Panc1 (cell line): ENCODE measurements around the gene EVI2A. TPM values are rescaled to one million over a fixed set of nuclear protein-coding genes. Genes with fewer than 3 reads are reported as not detected.
A peak's percentile ranks its signal among the peaks of the same experiment; 100 is the strongest.

Experiments
- ATAC-seq: fragments of 200-7000 bp; cut with Tn5 transposase; 2 replicates; pipeline ENCODE4 v1.9.1; 2020; ENCODE audit warnings: mild to moderate bottlenecking, moderate library complexity
- BruUV-seq: library from RNA; stranded (reverse); fragments of 400-500 nt; replicated peaks from 2 replicates; lab custom pipeline; 2021; lab: Mats Ljungman, UMichigan
- CTCF ChIA-PET: fragments of 300-600 bp; sonication (Branson Sonifier 250); formaldehyde crosslinking; loops from one replicate; lab custom pipeline; 2022; ENCODE audit warnings: antibody characterized with exemption; lab: Charles Lee
- POLR2A ChIA-PET: fragments of 300-600 bp; sonication (Branson Sonifier 250); formaldehyde crosslinking; loops from one replicate; lab custom pipeline; 2022; ENCODE audit warnings: antibody characterized with exemption; lab: Charles Lee
- DNase-seq: peaks from one replicate; pipeline ENCODE4 v3.0.0-alpha.2; 2010; ENCODE audit warnings: low read depth, low spot score
- H3K27ac ChIP-seq: 2 replicates; pipeline ENCODE4 v1.5.1; 2011; ENCODE audit warnings: mild to moderate bottlenecking, low read length, inconsistent platforms
- H3K27me3 ChIP-seq: fragments of 200-500 bp; sonication (Bioruptor generic); 2 replicates; pipeline ENCODE4 v1.6.0; 2014; ENCODE audit warnings: low read length, inconsistent platforms; ENCODE audit not compliant: control insufficient read depth, insufficient read depth
- H3K36me3 ChIP-seq: fragments of 200-500 bp; sonication (Bioruptor generic); 2 replicates; pipeline ENCODE4 v1.5.1; 2014; ENCODE audit warnings: inconsistent platforms, mild to moderate bottlenecking, low read length, moderate library complexity; ENCODE audit not compliant: control insufficient read depth, insufficient read depth
- H3K4me1 ChIP-seq: 2 replicates; pipeline ENCODE4 v1.5.1; 2011; ENCODE audit warnings: inconsistent platforms, mild to moderate bottlenecking, low read length, moderate library complexity; ENCODE audit not compliant: control insufficient read depth, insufficient read depth
- H3K4me3 ChIP-seq, 2 experiments: 2 replicates each; pipeline ENCODE4 v1.5.1; 2011 to 2012; ENCODE audit warnings: low read depth in 2 of 2, low read length in 2 of 2, mild to moderate bottlenecking in 2 of 2, inconsistent platforms in 1 of 2, moderate library complexity in 1 of 2
- H3K9me3 ChIP-seq: fragments of 200-500 bp; sonication (Bioruptor generic); 2 replicates; pipeline ENCODE4 v1.5.1; 2014; ENCODE audit warnings: low read depth, mild to moderate bottlenecking, inconsistent platforms, low read length, moderate library complexity; ENCODE audit not compliant: control insufficient read depth, insufficient read depth
- POLR2AphosphoS5 ChIP-seq: IDR thresholded peaks from 2 replicates; pipeline ENCODE4 v1.6.1; 2012; ENCODE audit warnings: mild to moderate bottlenecking, low read depth, low read length, moderate library complexity
- SIN3A ChIP-seq: IDR thresholded peaks from 2 replicates; pipeline ENCODE4 v1.6.1; 2012; ENCODE audit warnings: low read depth, mild to moderate bottlenecking, low read length, moderate library complexity, borderline replicate concordance; ENCODE audit not compliant: insufficient read depth
- TCF7L2 ChIP-seq: IDR thresholded peaks from 2 replicates; pipeline ENCODE4 v1.6.1; 2011; ENCODE audit warnings: mild to moderate bottlenecking, low read depth, low read length, inconsistent platforms
- in situ Hi-C: cut with HindIII; loops from 2 replicates; pipeline ENCODE4 v1.10.0; 2016; ENCODE audit warnings: low sequenced_read_pairs, low pct_unique_long_range_greater_than_20kb
- intact Hi-C: fragments of 100-400 bp; cut with micrococcal nuclease; formaldehyde crosslinking; loops from one replicate; pipeline ENCODE4 v1.10.0; 2022; ENCODE audit not compliant: unreplicated experiment
- total RNA-seq: library from RNA; stranded (reverse); gene quantifications from one replicate; pipeline ENCODE4 v1.2.1, GENCODE V29; 2021; ENCODE audit not compliant: unreplicated experiment
- TF ChIP-seq, protein P1 (sequence below), 2 experiments: IDR thresholded peaks; 2 replicates each; pipeline ENCODE4 v1.6.1; 2011 to 2012; ENCODE audit warnings: low read depth in 2 of 2, control low read depth in 1 of 2, low read length in 1 of 2, mild to moderate bottlenecking in 1 of 2, moderate library complexity in 1 of 2; ENCODE audit not compliant: insufficient read depth in 1 of 2
- TF ChIP-seq, protein P2 (sequence below): fragments of 450-650 bp; IDR thresholded peaks from 2 replicates; pipeline ENCODE4 v1.5.1; 2017; ENCODE audit warnings: mild to moderate bottlenecking

Gene EVI2A
- total RNA-seq, 1 experiment from 2014 or later = not detected

- H3K4me3 ChIP-seq = no peak overlapping the region
- TF ChIP-seq, protein P1, sequence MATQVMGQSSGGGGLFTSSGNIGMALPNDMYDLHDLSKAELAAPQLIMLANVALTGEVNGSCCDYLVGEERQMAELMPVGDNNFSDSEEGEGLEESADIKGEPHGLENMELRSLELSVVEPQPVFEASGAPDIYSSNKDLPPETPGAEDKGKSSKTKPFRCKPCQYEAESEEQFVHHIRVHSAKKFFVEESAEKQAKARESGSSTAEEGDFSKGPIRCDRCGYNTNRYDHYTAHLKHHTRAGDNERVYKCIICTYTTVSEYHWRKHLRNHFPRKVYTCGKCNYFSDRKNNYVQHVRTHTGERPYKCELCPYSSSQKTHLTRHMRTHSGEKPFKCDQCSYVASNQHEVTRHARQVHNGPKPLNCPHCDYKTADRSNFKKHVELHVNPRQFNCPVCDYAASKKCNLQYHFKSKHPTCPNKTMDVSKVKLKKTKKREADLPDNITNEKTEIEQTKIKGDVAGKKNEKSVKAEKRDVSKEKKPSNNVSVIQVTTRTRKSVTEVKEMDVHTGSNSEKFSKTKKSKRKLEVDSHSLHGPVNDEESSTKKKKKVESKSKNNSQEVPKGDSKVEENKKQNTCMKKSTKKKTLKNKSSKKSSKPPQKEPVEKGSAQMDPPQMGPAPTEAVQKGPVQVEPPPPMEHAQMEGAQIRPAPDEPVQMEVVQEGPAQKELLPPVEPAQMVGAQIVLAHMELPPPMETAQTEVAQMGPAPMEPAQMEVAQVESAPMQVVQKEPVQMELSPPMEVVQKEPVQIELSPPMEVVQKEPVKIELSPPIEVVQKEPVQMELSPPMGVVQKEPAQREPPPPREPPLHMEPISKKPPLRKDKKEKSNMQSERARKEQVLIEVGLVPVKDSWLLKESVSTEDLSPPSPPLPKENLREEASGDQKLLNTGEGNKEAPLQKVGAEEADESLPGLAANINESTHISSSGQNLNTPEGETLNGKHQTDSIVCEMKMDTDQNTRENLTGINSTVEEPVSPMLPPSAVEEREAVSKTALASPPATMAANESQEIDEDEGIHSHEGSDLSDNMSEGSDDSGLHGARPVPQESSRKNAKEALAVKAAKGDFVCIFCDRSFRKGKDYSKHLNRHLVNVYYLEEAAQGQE (IDR thresholded peaks at IDR 0.05; ENCODE audit: insufficient read depth in 1 of 2, low read depth in 2 of 2, low read length in 1 of 2) = no peak
- TF ChIP-seq, protein P2, sequence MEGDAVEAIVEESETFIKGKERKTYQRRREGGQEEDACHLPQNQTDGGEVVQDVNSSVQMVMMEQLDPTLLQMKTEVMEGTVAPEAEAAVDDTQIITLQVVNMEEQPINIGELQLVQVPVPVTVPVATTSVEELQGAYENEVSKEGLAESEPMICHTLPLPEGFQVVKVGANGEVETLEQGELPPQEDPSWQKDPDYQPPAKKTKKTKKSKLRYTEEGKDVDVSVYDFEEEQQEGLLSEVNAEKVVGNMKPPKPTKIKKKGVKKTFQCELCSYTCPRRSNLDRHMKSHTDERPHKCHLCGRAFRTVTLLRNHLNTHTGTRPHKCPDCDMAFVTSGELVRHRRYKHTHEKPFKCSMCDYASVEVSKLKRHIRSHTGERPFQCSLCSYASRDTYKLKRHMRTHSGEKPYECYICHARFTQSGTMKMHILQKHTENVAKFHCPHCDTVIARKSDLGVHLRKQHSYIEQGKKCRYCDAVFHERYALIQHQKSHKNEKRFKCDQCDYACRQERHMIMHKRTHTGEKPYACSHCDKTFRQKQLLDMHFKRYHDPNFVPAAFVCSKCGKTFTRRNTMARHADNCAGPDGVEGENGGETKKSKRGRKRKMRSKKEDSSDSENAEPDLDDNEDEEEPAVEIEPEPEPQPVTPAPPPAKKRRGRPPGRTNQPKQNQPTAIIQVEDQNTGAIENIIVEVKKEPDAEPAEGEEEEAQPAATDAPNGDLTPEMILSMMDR = no peak
- TF ChIP-seq TCF7L2 (no peak), POLR2AphosphoS5 (no peak), SIN3A (no peak)
- H3K27me3 ChIP-seq = no peaks in the 10 kb centered on the region
- ChIA-PET POLR2A (no interaction called here), CTCF (no interaction called here)
- DNase-seq = no peak
- H3K36me3 ChIP-seq = no peaks in the 10 kb centered on the region
- no peak overlapping the region for H3K27ac ChIP-seq
- ATAC-seq = no peak
- in situ Hi-C loops (no loop called here), intact Hi-C loops (no loop called here)
- no peaks in the 10 kb centered on the region for H3K9me3 ChIP-seq
- BruUV-seq = no TSS peak
- peaks cover 9% of the 10 kb centered on the region; the same call in 1 of the 2 replicates for H3K4me1 ChIP-seq
Measured at GRCh38 chr17:31272236-31272635, 49.2 kb downstream of the EVI2A start.

DNA sequence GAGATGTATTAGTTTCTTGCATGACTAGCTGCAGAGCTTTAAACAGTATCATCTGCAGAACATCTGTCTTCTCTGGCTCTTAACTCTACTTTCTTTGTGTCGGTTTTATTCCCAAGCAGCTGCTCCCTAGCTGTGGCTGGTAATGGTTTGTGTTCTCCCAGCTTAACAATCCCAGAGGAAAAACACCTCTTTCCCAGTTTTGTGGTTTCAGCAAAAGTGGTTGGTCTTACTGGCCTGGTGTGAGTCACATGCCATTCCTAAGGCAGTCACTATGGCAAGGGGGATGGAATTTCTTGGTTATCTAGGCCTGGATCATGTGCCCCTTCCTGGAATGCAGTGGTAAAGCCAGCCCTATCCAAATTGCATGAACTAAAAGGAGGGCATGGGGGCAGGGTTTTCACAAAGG lies 51.8 kb downstream of the EVI2A start:
- Histone ChIP-seq H3K4me1 (peaks cover 9% of the 10 kb centered on the region; the same call in 1 of the 2 replicates), H3K36me3 (peaks cover 9% of the 10 kb centered on the region), H3K4me3 (no peak overlapping the region), H3K9me3 (no peaks in the 10 kb centered on the region), H3K27ac (no peak overlapping the region; the same call in 1 of the 2 replicates), H3K27me3 (no peaks in the 10 kb centered on the region)
- DNase-seq (peak; percentile 24), ATAC-seq (peak; percentile 97)
- in situ Hi-C loops = no loop called here
- CTCF ChIA-PET = interaction anchor here (0.6 kb wide), 1 partner anchor 9 kb away, joined by 4 read pairs; no protein-coding TSS in a partner anchor
- intact Hi-C loops = no loop called here
- POLR2A ChIA-PET = no interaction called here
- TF ChIP-seq, protein P1 (IDR thresholded peaks at IDR 0.05; ENCODE audit: insufficient read depth in 1 of 2, low read depth in 2 of 2, low read length in 1 of 2) = no peak
- TF ChIP-seq POLR2AphosphoS5 = no peak
- TF ChIP-seq TCF7L2 = no peak
- no peak for TF ChIP-seq SIN3A
- TF ChIP-seq, protein P2 = no peak
- no TSS peak for BruUV-seq
